Cerebellar nuclear complex (tissue), 1 donor: ENCODE measurements around the gene YWHAG.
"Not testable (repeated sequence)": the region's sequence is repeated elsewhere in the genome, so short reads cannot be mapped to it uniquely, and the experiment has no call there.

Source experiments
- DNase-seq, 2 experiments: peaks; one replicate each; lab custom pipeline; 2025; lab: John Stamatoyannopoulos, UW

Gene YWHAG

GRCh38 chr7:76294344-76295024 is 64.3 kb downstream of the YWHAG start:
- DNase-seq, result no peak

GRCh38 chr7:76293407-76293901 is 65.3 kb downstream of the YWHAG start:
- DNase-seq, result no peak

DNA sequence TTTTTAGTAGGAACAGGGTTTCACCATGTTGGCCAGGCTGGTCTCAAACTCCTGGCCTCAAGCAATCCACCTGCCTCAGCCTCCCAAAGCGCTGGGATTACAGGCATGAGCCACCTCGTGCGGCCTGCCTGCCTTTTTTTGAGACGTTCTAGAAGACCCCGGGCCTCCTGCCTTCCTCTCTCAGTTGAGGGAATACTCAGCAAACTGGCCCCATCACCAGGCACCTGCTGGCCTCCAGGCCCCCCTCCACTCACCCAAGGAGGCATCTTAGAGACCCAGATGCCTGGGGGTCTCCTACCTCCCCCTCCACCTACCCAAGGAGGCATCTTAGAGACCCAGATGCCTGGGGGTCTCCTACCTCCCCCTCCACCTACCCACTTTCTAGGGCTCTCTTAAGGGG is 65.9 kb downstream of the YWHAG start:
- DNase-seq, result not testable (repeated sequence)

DNA sequence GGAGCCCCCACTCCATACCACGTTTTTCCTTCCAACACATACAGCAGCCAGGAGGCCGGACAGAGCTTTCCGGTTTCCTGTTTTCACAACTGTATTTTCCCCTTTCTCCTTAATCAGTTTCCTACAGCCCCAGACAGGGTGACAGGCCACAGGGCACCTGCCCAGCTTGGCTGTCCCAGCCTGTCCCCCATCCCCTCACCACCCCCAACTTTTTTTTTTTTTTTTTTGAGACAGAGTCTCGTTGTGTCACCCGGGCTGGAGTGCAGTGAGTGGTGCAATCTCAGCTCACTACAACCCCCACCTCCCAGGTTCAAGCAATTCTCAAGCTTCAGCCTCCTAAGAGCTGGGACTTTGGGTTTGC is 66.6 kb downstream of the YWHAG start:
- DNase-seq, result no peak

- DNase-seq, result peak in 1 of 2 experiments; percentile 57
Observed at GRCh38 chr7:76291351-76292212, 67.2 kb downstream of the YWHAG start.

- DNase-seq, result not testable (repeated sequence)
Observed at GRCh38 chr7:76290847-76291350, 67.9 kb downstream of the YWHAG start.

GRCh38 chr7:76286842-76287403 is 71.9 kb downstream of the YWHAG start:
- no peak for DNase-seq

- no peak for DNase-seq
Observed at GRCh38 chr7:76285604-76286374, 73.0 kb downstream of the YWHAG start.

GRCh38 chr7:76283254-76284159 is 75.3 kb downstream of the YWHAG start:
- DNase-seq, result no peak

DNA sequence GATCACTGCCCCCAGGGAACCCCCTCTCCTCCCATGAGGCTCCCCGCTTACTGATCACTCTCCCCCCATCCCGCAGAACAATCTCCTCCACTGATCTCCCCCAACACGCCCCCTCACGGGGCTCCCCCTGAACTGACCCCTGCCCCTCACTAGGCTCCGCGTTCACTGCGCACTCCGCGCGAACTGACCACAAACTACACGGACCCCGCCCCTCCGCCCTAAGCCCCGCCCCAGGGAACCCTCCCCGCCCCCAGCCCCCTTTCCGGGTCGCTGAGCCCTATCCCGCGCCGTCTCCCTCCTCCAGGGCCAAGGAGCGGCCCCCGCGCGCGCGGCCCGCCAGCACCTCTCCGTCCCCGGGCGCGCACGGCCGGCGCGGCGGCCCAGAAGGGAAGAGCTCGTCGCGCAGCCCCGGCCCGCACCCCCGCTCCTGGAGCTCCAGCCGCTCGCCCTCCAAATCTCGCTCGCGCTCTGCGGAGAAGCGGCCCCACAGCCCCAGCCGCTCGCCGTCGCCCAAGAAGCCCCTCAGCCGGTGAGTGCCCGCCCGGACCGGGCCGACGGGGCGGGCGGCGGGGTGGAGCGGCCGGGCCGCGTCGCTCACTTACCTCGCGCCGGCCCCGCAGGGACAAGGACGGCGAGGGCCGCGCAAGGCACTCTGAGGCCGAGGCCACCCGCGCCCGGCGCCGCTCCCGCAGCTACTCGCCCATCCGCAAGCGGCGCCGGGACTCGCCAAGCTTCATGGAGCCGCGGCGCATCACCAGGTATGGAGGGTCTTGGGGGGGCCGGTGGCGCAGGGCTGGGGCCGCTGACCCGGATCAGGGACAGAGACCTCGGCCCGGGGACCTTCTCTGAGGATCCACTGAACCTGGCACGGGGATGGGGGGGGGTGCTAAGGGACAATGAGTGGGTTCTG is 76.2 kb downstream of the YWHAG start:
- no peak for DNase-seq

- no peak for DNase-seq
Observed at GRCh38 chr7:76281706-76282343, 77.0 kb downstream of the YWHAG start.

- DNase-seq, result no peak
Observed at GRCh38 chr7:76281006-76281705, 77.6 kb downstream of the YWHAG start.

DNA sequence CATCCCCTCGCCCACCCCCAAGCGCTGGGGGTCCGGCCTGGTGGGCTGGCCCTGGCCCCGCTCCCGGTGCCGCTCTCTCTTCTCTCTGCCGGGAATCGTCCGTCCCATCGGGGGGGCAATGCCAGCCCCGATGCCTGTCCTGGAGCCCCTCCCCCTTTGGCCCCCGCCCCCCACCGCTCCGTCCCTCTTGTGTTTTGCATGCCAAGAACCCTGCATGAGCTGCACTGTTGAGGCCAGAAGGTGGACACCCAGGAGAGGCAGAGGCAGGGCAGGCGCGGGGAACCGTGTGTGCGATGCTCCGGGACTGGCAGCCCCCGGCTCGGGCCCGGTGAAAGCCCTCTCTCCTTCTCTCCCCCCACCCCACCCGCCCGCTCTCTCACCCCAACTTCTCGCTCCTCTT is 78.4 kb downstream of the YWHAG start:
- no peak for DNase-seq

DNA sequence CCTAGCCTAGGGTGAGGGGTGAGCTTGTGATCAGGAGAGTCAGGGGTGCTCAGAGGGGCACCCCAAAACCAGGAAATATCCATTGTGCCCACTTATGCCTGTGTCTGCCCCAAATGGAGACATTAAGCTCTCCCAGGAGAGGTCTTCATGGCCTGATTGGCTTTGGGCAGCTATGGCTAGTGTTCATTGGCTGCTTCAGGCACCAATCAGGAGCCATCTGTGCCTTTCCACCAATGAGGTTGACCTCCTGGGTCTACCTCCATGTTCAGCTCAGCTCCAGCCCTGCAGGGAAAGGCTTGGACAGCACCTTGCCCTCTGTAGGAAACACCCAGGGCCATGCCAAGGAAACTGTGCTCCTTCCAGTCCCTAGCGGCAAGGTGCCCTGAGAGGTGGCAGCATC is 80.3 kb downstream of the YWHAG start:
- DNase-seq, result no peak
